Measurements from ENCODE around the gene MEMO1. TPM values are rescaled to one million over a fixed set of nuclear protein-coding genes. Genes with fewer than 3 reads are reported as not detected.
"Not testable (repeated sequence)": the region's sequence is repeated elsewhere in the genome, so short reads cannot be mapped to it uniquely, and the experiment has no call there.

The MEMO1 gene
- total RNA-seq, 1 donor from 2014 or later = 50.2 TPM

DNA sequence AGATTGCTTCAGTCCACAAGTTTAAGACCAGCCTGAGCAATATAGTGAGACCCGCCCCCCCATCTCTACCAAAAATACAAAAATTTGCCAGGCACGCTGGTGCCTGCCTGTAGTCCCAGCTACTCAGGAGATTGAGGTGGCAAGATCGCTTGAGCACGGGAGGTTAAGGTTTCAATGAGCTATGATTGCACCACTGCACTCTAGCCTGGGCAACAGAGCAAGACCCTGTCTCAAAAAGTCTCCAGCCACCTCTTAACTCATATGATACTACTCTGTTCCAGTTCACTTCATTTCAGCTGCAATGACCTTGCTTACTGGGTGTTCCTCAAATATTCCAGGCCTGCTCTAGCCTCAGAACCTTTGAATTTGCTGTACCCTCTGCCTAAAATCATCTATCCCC is 11.4 kb downstream of the MEMO1 start:
- intact Hi-C loops (cut with micrococcal nuclease) = no loop called here

DNA sequence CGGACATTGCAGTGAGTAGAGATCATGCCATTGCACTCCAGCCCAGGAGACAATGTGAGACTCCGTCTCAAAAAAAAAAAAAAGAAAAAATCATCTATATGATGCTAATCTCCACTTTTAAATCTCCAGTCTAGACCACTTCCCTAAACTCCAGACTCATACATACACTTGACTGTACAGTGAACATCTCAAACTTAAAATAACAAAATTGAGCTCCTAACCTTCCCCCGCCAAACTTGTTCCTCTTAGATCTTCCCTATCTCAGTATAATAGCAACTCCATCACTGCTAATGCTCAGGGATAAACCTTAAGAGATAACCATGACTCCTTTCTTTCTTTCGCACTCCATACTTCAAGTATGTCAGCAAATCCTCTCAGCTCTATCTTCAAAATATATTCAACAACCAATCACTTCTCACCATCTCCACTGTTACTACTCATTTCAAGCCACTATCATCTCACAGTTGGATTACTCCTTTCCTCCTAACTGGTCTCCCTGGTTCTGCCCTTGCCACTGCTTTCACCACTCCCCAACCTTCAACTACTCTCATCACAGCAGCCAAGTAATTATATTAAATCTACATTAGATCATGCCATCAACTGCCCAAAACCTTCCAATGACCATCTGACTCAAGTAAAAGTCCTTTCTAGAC is 12.0 kb downstream of the MEMO1 start:
- intact Hi-C loops (cut with micrococcal nuclease) = no loop called here

DNA sequence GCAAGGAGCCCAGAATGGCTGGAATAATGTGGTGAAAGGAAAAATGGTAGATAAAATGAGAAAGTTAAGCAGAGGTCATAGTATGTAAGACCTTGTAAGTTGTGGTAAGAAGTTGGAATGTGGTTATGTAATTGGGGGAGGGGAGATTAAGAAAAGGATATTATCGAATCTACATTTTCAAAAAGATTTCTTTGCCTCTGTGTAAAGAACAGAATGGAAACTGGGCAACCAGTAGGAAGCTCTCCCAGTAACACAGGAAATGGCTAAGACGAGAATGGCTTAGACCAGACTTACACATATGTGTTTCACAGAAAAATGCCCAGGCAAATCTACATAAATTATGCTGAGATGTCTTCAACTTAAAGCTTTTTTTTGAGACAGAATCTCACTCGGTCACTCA is 13.2 kb downstream of the MEMO1 start:
- intact Hi-C loops (cut with micrococcal nuclease) = loop anchor here (1.0 kb wide), 1 partner anchor 12 kb away; no protein-coding TSS in a partner anchor

DNA sequence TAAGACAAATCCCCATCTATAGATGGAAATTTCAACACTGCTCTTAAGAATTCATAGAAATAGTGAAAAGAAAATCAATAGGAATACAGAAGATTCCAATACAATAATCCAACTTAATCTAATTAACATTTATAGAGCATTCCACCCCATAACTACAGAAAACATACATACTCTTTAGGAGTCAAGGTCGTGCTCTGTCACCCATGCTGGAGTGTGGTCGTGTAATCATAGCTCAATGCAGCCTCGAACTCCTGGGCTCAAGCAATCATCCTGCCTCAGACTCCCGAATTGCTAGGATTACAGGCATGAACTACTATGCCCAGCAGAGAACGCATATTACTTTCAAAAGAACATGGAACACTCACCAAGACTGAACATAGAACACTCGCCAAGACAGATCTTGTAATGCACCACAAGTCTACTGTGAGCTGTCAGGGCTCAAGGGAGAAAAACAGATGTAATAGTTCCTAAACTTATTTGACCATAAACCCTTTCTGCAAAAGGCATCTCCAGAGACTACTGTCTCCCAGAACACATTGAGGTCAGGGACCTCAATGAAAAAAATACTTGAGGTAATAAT is 14.1 kb downstream of the MEMO1 start:
- intact Hi-C loops (cut with micrococcal nuclease) = loop anchor here (1.0 kb wide), 1 partner anchor 13 kb away; no protein-coding TSS in a partner anchor

DNA sequence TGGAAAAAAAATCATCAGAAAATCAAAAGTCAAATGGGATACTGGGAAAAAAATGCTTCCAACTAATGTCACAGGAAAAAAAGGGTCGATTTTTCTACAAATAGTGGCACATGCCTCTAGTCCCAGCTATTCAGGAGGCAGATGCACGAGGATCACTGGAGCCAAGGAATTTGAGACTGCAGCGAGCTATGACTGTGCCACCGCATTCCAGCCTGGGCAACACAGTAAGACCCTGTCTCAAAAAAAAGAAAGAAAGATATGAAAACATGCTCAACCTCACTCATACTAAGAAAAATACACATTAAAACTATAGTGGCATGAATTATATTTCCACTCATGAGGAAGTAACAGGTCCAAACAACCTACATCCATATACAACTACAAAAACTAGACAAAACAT is 17.9 kb downstream of the MEMO1 start:
- intact Hi-C loops (cut with micrococcal nuclease) = no loop called here

DNA sequence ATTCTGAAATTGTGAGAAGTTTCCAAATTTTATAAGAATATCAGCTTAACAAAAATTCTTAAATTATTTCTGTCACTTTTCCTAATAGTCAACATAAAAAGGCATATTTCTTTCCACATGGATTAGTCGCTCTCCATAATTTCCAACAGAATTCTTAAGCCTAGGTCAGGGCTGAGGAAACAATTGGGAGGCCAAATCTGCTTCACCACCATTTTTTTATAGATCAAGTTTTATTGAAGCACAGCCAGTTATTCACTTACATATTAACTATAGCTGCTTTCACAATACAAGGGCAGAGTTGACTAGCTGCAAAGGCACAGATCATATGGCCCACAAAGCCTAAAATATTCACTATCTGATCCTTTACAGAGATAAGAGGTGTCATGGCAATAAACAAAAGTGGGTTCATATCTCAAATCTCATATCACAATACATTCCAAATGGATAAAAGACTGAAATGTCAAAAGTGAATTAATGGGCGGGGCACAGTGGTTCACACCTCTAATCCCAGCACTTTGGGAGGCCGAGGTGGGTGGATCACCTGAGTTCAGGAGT is 18.7 kb downstream of the MEMO1 start:
- intact Hi-C loops (cut with micrococcal nuclease) = no loop called here

DNA sequence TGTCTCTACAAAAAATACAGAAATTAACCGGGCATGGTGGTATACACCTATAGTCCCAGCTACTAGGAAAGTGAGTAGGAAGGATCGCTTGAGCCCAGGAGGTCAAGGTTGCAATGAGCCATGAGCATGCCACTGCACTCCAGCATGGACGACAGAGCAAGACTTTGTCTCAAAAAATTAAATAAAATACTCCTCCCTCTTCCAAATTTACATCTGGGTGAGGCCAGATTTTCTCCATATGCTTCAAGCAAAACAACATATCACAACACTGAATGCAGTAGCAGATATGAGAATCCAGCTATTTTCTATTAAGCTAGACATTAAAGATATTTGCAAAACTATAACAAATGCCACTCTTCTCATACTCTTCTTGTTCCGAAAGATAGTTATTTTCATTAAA is 20.9 kb downstream of the MEMO1 start:
- intact Hi-C loops (cut with micrococcal nuclease) = no loop called here

DNA sequence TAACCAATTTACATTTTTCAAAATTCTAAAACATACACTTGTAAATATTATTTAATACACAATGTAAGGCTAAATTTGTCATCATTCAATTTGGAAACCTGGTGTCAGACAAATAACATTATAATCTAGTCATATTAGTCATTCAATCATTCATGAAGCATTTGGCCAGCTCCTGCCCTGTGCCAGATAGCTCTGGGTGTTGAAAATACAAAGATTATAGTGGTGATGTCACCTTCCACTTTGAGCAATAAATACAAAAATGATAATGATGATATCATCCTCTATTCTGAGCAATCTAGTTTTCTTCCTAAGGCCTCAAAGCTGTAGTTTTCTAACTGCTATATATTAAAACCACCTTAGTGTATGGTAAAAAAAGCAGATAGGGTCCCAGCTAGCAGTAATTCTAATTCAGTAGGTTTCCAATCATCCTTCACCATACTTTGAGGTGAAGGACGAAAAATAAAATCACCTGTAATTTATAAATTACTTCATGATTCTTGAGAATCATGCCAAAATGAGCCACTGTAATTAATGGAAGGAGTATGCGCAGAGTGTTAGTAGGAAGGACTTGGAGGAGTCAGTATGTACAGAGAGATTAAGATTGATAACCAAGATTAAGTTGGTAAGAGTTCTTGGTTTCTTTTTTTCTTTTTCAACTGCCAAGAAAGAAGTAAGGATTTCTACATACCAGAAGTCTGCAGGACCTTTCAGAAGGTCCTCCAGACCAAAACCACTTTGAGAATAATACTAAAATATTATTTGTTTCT is 23.2 kb downstream of the MEMO1 start:
- intact Hi-C loops (cut with micrococcal nuclease) = no loop called here

DNA sequence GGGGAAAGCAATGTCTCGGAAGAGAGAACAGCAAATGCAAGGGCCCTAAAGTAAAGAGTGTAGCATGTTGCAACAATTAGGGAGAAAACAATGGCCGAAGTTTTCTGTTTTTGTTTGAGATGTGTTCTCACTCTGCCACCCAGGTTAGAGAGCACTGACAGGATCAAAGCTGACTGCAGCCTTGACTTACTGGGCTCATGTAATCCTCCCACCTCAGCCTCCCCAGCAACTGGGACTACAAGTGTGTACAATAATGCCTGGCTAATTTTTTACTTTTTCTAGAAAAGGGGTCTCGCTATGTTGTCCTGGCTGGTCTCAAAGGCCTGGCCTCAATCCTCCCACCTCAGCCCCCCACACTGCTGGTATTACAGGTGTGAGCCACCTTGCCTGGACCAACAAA is 23.9 kb downstream of the MEMO1 start:
- intact Hi-C loops (cut with micrococcal nuclease) = no loop called here

DNA sequence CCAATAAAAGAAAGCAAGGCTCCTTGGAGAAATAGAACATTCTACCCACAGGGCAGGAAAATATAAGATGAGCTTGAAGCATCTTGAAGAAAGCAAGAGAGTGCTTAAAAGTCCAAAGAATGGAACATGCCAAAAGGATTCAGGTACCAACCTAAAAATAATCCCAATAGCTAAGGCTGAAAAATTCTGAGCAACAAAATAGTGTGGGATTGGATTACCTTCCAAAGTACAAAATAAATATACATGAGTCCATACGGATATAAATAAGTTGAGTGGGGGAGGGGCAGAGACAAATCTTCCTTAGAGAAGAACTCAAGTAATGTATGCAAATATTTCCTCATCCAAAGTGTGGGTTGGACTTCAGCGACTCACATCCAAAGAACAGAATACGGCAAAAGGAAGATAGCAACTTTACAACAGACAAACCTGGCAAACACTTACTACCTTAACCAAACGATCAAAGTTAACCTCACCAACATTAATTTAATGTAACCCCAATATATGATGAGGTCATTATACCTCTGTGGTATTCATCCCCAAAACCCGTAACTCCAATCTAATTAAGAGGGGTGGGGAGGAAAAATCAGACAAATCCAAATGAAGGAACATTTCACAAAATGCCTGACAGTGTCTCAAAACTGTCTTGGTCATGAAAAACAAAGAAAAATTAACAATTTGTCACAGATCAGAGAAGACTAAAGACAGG is 26.9 kb downstream of the MEMO1 start:
- intact Hi-C loops (cut with micrococcal nuclease) = no loop called here

DNA sequence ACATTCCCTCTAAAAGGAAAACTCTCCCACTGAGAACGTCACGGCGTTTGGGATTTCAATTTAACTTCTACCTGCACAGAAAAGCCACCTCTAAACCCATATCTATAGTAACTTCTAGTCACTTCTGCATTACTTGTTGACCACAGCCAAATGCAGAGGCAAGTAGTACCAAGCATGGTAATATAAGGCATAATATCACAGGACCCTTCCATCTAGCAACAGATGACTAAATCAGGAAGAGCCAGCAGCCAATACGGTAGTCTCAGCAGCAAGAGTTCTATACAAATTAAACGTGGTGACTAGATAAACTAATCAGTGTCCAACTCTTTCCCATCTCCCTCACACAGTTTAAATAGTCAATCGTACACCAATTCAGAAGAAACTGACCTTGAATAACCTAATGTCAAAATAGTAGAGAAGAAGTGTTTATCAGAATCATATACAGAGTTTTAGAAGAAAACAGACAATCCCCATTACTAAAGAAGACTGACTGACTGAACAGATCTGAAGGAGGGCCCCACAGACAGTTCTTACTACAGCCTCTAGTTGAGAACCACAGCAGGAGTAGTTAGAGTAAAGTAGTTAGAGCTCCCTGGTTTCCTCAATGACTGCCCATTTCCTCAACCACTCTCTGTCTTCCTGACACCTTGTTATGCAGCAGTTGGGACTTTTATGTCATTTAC is 30.0 kb downstream of the MEMO1 start:
- intact Hi-C loops (cut with micrococcal nuclease) = no loop called here

DNA sequence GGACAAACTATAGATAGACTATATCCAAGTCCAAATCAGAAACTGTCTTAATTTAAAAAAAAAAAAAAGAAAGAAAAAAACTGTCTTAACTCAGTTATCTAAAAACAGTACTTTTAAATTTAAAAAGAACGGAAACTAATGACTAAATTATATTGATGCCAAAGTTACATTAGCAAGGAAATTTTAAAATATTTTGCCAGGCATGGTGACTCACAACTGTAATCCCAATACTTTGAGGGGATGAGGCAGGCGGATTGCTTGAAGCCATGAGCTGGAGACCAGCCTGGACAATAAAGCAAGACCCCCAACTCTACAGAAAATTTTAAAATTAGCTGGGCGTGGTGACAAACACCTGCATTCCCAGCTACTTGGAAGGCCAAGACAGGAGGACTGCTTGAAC is 30.9 kb downstream of the MEMO1 start:
- intact Hi-C loops (cut with micrococcal nuclease) = no loop called here

DNA sequence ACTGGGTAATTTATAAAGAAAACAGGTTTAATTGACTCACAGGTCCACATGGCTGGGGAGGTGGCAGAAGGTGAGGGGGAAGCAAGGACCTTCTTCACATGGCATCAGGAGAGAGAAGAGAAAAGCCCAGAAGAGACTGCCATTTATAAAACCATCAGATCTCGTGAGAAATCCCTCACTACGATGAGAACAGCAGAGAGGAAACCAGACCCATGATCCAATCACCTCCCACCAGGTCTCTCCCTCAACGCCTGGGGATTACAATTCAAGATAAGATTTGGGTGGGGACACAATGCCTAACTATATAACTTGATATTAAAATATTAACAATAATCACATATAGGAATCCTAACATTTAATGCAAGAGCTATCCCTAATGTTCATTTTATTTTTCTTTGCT is 31.8 kb downstream of the MEMO1 start:
- intact Hi-C loops (cut with micrococcal nuclease) = no loop called here

DNA sequence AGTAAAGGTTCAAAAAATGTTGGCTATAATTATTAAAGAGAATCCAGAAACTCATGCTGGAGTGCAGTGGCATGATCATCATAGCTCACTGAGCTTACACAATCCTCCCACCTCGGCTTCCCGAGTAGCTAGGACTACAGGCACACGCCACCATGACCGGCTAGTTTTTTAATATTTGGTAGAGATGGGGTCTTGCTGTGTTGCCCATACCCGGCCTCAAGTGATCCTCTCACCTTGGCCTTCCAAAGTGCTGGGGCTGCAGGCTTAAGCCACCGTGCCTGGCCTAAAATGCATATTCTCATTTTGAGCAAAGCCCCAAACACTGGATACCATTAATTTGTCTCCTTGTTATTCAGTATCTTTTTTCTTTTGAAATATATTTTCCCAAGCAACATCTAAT is 32.4 kb downstream of the MEMO1 start:
- intact Hi-C loops (cut with micrococcal nuclease) = no loop called here

DNA sequence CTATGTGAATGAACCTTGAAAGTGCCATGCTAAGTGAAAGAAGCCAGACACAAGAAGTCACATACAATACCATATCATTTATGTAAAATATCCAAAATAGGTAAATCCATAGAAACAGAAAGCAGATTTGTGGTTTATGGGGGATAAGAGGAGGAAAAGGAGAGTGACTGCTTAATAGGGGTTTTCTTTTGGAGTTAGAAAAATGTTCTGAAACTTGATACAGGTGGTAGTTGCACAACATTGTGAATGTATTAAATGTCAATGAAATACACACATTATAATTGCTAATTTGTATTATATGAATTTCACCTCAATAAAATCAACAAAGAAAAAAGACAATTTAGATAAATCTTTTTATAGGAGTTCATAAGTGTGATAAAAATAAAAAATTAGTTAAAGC is 37.1 kb downstream of the MEMO1 start:
- intact Hi-C loops (cut with micrococcal nuclease) = no loop called here

DNA sequence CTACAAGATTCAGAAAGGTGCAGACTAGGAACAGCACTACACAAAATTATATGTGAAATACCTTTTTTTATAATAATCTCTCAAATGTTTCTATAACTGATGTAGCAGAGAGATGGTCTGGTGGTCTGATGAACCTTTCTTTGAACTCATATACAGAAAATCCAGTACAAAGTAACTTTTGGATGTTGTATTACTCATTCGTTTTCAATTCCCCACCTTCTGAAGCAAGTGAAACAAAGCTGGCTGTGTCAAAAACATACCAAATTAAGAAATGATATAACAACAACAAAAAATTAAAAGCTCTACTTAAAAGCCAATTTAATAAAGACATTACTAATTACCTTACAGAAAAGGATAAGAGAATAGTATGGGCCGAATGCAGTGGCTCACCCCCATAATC is 38.7 kb downstream of the MEMO1 start:
- intact Hi-C loops (cut with micrococcal nuclease) = no loop called here

DNA sequence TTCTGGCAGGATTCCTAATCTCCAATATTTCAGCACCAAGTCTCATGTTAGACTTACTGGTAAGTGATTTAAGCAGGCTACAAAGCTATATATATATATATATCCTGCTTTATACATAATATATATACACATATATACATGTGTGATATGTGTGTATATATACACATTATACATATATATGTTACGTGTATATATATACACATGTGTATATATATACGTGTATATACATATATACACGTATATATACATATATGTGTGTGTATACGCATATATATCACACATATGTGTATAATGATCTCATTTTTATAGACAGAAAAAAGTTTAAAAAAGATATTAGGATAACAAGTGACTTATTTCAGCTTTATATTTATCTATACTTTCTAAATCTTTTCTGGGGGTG is 41.6 kb downstream of the MEMO1 start:
- intact Hi-C loops (cut with micrococcal nuclease) = no loop called here

DNA sequence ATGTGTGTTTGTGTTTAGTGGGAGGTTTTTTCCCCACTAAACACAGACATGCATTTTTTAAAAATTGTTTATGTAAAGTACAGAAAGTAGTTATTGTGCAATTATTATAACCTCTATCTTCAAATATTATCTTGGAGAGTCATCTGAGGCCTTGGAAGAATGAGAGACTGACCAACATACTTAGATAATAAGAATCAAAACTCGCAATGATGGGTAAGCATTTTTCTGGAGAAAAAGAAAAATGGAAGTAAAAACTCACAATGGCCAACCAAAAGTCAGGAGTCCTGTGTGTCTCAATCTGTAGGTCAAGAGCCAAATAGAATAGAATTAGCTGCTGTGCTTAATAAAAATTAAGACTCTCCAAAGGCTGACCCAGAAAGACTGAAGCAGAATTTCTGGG is 43.0 kb downstream of the MEMO1 start:
- intact Hi-C loops (cut with micrococcal nuclease) = no loop called here

DNA sequence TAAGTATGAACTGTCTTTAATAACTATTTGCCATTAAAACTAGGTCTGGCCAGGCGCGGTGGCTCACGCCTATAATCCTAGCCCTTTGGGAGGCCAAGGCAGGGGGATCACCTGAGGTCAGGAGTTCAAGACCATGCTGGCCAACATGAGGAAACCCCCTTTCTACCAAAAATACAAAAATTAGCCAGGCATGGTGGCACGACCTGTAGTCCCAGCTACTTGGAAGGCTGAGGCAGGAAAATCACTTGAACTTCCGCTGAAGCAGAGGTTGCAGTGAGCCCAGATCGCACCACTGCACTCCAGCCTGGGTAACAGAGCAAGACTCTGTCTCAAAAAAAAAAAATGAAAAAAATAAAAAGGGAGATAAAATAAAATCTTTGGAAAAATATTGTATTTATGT is 44.4 kb downstream of the MEMO1 start:
- intact Hi-C loops (cut with micrococcal nuclease) = not testable (repeated sequence)

DNA sequence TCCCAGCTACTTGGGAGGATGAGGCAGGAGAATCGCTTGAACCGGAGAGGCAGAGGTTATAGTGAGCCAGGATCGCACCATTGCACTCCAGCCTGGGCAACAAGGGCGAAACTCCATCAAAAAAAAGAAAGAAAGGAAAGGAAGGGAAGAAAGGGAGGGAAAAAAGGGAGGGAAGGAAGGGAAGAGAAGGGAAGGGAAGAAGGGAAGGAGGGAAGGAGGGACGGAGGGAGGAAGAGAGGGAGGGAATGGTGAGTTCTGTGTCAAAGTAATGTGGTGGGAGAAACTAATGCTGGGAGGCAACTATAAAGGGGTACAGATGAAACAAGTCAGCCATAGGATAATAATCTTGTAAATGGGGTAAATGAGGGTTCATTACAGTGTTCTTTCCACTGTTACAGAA is 45.7 kb downstream of the MEMO1 start:
- intact Hi-C loops (cut with micrococcal nuclease) = no loop called here

DNA sequence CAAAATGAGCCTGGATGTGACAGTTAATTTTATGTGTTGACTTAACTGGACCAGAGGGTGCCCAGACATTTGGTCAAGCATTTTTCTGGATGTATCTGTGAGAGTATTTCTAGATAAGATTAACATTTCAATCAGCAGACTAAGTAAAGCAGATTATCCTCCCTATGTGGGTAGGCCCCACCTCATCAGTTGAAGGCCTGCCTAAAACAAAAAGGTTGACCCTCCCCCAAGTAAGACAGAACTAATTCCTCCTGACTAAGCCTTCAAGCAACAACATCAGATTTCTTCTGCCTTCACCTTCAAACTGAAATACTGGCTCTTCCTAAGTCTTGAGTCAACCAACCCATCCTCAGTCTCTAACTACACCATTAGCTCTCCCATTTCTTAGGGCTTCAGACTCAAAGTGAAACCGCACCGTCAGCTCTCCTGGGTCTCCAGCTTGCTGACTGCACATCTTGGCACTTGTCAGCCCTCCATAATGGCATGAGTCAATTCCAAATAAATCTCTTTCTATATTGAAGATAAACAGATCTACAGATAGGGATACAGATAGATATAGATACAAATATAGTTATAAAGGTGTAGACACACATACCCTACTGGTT is 47.9 kb downstream of the MEMO1 start:
- intact Hi-C loops (cut with micrococcal nuclease) = loop anchor here (5.0 kb wide), 1 partner anchor 44 kb away; no protein-coding TSS in a partner anchor

Data from T-helper 1 cell treated with Interleukin-12 subunit alpha and Interleukin-12 subunit beta and Interleukin-4 antibody, amounts not matched to agents 30 ng/mL and 1 ng/mL, for 36 hours (primary cell).